ENCODE data around the gene MYH6. TPM values are rescaled to one million over a fixed set of nuclear protein-coding genes. Genes with fewer than 3 reads are reported as not detected.

MYH6 gene
- total RNA-seq = not detected in 2 replicates

DNA sequence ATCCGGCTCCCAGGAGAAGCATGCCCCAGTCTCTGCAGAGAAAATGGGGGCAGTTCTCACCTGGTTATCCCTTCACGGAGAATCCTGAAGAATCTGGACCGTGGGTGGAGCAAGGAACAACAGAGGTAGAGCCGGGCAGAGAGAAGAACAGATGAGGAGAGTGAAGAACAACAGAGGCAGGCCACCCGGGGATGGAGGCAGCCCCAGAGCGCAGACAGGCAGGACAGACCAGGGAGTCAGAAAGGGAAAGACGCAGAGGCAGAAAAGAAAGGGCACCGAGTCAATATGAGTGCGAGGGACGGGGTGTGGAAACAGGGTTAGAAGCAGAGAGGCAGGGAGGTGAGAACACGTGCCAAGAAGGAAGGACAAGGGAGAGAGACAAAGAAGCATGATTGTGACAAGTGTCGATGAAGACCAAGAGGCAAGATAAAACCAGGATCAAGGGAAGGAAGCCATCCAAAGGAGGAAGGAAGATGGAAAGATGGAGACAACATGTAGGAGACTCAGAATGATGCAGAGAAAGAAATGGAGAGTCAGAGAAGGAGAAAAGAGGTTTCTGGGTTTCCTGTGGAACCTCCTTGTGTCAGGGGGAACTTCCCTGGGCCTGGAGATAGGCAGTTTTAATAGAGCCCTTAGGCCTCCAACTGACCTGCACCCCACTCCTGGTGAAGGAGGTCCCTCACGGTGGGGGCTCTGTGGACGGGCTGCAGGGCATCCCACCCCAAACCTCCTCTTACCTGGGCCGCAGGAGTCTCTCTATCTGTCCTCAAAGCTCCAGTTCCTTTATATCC, at the start of gene MYH6:
MYH6 (minus strand) TSS at position 758 of the 791 bp plus-strand sequence. CDS start 1,050 bp downstream, outside the sequence.

DNA sequence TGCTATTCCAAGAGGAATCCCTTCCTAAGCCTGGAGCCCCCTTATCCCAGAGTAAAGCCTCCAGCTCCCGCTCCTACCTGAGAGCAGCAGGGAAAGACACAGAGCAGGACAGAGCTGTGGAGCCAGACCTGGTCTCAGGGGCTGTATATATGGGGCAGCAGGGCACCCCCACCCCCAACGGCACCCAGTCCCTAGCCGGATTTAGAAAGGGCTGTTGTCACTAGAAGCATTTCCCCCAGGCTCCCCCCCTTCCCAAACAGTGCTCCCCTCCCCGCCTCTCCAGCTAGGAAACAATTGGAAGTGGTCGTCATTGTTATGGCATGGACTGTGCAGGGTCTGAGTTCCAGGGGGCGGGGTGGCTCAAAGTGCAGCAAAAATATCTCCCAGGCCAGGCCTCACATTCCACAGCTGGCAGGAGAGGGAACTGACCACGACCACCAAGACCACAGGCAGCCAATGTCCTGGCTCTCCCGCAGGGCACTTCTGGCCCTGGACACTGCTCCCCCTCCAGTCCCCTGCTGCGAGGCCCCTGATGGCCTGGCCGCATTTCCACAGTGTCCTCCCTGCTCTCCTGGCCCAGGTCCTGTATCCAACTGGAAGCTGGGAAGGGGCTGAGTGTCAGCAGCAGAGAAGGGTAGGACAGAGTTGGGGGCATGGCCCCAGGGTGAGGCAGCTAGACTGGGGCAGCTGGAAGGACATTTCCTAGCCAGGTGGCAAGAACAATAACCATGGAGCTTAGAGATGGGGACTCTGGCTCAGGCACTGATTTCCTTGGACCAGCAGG, 27.7 kb upstream of the MYH6 start, which contains the start of gene MYH7:
MYH7 (minus strand) TSS at position 118 of the 784 bp plus-strand sequence. CDS start 1,928 bp downstream, outside the sequence.

DNA sequence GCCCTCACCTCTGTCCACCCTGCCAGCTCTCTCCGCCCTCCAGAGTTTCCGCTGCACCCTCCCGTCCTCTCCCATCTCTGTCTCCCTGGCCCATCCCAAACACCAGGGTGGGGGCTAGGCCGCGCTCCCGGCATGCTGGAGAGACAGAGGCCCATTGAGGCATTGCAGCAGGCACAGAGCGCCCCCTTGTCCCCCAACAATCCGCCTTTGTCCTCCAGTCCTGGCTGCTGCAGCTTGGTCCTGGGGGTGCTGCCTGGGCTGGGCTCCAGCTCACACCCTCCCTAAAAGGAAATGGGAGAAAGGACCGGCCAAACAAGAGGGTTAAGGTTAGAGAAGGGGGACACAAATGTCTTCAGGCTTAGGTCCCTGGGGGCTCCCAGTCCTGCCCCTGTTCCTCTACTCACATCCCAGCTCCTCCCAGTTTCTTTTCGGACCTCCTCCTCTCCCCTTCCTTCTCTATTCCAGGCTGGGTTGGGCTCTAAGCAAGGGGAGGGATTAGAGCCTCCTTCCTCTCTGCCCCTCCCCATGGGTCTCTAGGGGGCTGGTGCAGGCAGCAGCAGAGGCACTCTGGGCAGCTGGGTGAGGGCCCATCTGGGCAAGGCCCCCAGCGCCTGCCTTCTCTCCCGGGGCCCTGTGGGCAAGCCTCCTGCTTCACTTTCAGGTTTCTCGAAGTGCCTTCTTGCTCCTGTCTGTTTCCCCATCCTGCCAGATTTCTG, 31.4 kb downstream of the MYH6 start, which contains the start of gene CMTM5:
CMTM5 (plus strand) TSS at position 565 of the 716 bp plus-strand sequence. CDS start 206 bp downstream, outside the sequence.

DNA sequence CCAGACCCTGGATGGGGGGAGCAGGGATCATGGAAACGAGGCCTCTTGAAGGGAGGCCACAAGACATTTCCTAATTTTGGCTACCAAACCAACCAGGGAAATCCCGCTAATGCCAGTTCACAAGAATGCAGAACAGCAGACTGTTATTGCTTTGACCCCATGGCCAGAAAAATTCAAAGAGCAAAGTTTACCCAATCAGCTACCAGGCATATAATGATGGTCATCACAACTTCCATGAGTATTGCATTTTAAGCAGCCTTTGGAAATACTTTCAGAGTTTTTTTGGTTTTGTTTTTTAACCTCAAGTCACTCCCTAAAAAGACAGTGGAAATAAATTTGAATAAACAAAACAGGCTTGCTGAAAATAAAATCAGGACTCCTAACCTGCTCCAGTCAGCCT, 35.6 kb downstream of the MYH6 start, which contains the start of gene IL25:
IL25 (plus strand) TSS at position 301 of the 400 bp plus-strand sequence.

DNA sequence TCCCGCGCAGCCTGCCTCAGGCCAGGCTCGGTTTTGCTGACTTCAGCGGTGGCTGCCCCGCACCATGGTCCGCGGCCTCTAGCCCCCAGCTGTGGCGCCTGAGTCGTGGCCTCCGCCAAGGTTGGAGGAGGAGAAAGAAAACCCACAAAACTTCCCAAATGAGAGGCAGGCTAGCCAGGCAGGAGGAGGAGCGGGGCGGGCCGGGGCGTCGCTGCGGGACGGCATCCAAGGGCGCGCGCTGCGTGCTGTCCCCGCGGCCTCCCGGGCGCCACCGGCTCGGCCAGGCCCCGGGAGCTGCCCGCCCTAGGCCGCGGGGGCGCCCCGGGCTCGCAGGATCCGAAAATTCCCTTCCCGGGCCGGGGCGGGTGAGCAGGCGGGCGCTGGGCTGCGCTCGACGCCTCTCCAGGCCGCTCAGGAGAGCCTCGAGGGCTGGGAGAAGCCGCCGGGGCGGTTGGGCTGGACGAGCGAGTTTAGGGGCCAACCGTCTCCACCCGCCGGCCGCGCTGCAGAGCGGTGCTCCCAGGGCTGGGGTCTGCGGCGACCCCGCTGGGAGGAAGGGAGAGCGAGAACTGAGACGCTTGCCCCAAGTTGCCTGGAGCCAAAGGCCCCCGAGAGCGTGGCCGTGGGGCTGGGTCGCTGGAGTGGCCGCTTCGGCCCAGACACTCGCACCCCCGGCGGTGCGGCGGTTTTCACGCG, 42.9 kb downstream of the MYH6 start, which contains the start of gene EFS:
EFS (minus strand) TSS at position 137 of the 696 bp plus-strand sequence. CDS start 147 bp downstream, outside the sequence.

DNA sequence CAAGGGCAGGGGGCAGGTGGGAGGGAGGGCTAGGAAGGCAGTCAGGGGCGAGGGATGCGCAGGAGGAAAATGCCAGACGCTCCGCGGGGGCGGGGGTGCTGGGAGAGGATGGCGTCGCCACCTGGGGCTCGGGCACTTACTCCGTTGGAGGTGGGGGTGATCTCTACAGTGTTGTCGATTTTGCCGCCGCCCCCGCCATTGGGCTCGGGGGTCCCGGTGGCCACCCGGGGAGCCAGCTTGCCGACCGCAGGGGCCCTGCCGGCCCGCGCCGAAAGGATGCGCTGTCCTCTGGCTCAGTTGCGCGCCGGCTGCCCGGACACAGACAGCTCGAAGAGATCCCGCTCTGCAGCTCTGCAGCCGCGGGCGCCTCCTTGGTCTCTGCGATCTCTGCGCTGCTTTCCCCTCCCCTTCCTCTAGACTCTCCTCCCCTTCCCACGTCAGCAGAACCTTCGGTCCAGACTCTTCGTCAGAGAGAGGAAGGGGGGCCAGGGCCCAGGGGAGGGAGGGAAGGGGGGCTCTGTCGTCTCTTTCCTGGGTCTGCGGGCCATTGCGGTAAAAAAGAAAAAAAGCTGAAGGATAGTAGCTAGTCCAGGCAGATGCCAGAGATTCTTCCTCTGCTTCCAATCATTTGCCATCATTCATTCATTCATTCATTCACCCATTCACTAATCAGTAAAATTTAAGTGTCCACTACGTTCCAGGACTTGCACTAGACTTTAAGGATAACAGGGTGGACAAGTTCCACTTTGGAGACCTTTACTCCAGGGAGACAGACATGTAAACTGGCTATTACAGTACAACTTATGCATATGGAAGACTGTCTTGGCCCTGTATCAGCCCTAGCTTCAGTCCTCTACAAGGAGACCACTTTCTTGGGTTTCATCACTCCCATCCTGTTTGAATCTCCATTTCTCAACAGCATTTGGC, 55.3 kb downstream of the MYH6 start, which contains the start of gene SLC22A17:
SLC22A17 (minus strand) TSS at position 382 of the 927 bp plus-strand sequence.

Other genes with a start within 250 kb of the MYH6 start
- gene SLC7A8, start 224.6 kb downstream of the MYH6 start, total RNA-seq = 8.0 and 8.6 TPM in 2 replicates
- not detected in 2 replicates for gene RNF212B, start 170.3 kb downstream of the MYH6 start, total RNA-seq
- 4.2 and 6.4 TPM in 2 replicates for gene HOMEZ, start 122.1 kb downstream of the MYH6 start, total RNA-seq
- 3.9 and 5.0 TPM in 2 replicates for gene PPP1R3E, start 105.4 kb downstream of the MYH6 start, total RNA-seq
- 31.4 and 31.5 TPM in 2 replicates for gene BCL2L2, start 101.4 kb downstream of the MYH6 start, total RNA-seq
- gene PABPN1, start 86.8 kb downstream of the MYH6 start, total RNA-seq = 59.7 and 77.2 TPM in 2 replicates
- 31.1 and 46.3 TPM in 2 replicates for gene SLC22A17, start 55.4 kb downstream of the MYH6 start, total RNA-seq
- 4.7 and 15.0 TPM in 2 replicates for gene EFS, start 43.1 kb downstream of the MYH6 start, total RNA-seq
- not detected in 2 replicates for gene IL25, start 35.5 kb downstream of the MYH6 start, total RNA-seq
- gene CMTM5, start 31.2 kb downstream of the MYH6 start, total RNA-seq = 0.17 and 0.65 TPM in 2 replicates
- not detected in 2 replicates for gene MYH7, start 27.4 kb upstream of the MYH6 start, total RNA-seq
- gene NGDN, start 61.4 kb upstream of the MYH6 start, total RNA-seq = 28.5 and 31.1 TPM in 2 replicates
- 0.52 and 0.83 TPM in 2 replicates for gene ZFHX2, start 143.5 kb upstream of the MYH6 start, total RNA-seq
- 25.5 and 26.2 TPM in 2 replicates for gene THTPA, start 148.0 kb upstream of the MYH6 start, total RNA-seq
- 10.2 and 10.6 TPM in 2 replicates for gene AP1G2, start 159.5 kb upstream of the MYH6 start, total RNA-seq
- gene JPH4, start 170.5 kb upstream of the MYH6 start, total RNA-seq = not detected in 2 replicates
- not detected in 2 replicates for gene DHRS2, start 228.1 kb upstream of the MYH6 start, total RNA-seq